CD1c-positive myeloid dendritic cell (primary cell): Measurements from ENCODE around the gene WNK2.
"Not testable (repeated sequence)": the region's sequence is repeated elsewhere in the genome, so short reads cannot be mapped to it uniquely, and the experiment has no call there.

Experiments
- DNase-seq: peaks from one replicate; pipeline ENCODE4 v3.0.0-alpha.2; 2016; ENCODE audit errors: extremely low spot score

The WNK2 gene

DNA sequence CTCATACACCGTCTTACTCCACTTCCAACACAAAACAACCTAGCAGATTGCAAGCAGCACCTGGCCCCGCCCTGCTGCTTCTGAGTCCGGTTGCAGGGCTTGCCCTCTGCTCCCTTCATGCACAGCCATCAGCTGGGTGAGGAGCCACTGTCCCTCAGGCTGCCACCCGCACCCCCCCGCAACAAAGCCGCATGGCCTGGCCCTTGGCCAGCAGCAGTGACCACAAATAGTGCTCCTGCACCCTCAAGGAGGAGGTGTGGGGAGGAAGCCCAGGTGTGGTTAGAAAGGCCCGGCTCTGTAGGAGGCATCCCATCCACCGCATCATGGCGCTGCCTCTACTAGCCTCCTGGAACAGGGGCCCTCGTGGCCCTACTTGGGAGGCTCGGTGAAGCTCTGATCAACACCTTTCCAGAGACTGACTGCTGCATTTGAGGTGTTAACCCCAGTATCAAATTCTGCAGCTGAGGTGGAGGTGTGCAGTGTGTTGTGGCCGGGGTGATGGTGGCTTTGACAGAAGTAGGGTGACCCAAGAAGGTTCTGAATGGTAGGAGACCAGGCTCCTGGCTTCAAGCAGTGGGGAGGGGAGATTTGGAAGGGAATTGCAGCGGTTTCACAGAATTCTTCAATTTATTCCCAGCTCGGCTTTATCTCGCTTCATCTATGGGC lies 52.7 kb downstream of the WNK2 start:
- DNase-seq: no peak

DNA sequence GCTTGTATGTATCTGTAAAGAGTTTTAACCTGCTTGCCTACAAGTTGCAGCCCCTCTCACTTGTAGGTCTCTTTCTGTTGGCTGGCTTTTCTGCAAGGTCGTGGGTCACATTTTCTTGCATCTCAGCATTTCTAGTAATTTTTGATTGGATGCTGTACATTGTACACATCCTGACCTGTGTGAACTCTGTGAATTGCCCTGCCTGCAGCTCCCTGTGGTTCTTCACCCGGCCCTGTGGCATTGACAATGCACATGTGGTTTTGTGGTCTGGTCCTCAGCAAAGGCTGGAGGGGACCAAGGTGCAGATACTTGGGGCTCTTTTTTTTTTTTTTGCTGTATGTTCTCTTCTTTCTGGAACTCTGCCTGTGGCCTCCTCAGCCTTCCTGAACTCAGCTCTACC lies 53.6 kb downstream of the WNK2 start:
- no peak for DNase-seq

DNA sequence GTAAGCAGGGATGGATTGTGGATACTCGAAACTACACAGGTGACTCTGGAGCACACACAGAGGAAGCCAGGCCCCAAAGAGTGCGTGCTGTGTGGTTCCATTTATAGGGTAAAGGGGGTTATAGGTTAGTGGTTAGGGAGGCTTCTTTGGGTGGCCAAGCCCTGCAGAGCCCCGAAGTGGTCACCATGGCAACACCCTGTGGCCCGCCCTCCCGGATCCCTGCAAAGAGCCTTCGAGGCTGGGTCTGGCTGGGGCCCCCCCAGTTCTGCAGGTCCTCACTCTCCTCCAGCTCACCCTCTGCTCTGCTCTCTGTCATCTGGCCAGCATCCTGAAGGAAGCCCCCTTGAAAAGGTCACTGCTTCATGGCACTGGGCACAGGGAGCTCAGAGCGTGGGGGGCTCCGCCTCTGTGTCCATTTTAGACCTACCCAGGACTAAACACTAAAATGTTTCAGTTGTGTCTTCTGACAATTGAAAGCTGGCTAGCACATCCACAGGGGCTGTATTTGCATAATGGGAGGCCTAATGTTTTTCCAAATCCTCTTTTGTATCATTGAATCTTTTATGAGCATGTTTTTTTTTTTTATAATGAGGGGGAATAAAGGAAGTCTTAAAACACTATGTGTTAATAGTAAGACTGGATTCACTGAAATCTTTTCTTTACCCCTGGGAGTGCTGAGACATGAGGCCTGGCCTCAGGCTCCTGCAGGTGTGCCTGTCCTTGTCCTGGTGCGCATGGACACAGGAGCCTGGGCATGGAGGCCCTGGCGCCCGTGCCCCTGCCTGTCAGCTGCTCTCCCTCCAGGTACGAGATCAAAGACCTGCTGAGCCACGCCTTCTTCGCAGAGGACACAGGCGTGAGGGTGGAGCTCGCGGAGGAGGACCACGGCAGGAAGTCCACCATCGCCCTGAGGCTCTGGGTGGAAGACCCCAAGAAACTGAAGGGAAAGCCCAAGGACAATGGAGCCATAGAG lies 55.3 kb downstream of the WNK2 start:
- no peak for DNase-seq

DNA sequence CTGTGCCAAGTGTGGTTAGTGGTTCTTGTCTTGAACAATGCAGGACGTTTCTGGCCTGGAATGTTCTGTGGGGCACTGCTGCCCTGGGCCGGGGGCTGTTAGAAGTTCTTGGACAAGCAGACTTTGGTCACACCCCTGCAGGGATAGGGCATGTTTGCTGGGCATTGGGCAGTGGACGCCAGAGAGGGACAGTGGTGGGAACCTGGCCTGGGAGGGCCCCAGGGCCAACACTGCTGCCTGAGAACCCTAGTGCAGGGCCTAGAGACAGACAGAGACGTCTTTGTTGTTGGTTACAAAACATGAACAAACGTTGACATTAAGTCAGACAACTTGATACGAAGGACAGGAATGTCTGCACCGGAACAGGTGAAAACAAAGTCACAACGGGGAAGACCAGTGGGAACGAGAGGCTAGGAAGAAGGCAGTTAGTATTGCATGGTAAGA lies 57.0 kb downstream of the WNK2 start:
- no peak for DNase-seq

DNA sequence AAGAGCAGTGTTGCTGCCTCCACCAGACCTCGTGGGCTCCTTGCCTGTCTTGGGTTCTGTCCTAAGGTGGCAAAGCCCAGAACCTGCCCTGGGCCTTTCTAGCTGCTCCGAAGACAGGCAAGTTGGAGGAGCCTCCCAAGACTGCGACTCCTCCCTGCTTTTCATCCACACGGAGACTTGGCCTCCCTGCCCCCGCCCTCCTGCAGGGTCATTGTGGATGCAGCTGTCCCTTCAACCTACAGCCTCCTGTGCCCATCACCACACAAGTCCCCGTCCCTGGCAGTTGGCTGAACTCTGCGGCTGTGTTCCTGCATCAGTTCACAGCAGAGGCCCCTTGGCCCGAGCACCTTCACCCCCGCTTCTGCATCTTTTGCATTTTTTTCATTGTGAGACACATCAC lies 59.2 kb downstream of the WNK2 start:
- no peak for DNase-seq

DNA sequence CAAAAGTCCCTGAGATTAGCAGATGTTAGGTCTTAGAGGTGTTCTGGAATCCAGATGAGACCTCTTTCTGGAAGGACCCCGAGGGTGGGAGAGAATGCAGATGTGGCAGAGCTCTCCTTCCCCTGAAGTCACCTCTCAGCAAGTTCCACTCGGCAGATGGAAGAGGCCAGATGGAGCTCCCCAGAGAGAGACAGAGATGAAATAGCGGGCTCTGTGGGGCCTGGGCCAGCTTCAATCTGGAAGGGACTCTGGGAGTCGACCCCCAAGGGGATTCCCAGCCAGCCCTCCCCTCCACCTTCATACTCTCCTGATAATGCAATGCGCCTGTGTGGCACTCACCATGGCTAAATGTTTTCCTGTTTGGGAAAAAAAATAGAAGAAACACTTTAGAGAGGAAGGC lies 60.2 kb downstream of the WNK2 start:
- no peak for DNase-seq

DNA sequence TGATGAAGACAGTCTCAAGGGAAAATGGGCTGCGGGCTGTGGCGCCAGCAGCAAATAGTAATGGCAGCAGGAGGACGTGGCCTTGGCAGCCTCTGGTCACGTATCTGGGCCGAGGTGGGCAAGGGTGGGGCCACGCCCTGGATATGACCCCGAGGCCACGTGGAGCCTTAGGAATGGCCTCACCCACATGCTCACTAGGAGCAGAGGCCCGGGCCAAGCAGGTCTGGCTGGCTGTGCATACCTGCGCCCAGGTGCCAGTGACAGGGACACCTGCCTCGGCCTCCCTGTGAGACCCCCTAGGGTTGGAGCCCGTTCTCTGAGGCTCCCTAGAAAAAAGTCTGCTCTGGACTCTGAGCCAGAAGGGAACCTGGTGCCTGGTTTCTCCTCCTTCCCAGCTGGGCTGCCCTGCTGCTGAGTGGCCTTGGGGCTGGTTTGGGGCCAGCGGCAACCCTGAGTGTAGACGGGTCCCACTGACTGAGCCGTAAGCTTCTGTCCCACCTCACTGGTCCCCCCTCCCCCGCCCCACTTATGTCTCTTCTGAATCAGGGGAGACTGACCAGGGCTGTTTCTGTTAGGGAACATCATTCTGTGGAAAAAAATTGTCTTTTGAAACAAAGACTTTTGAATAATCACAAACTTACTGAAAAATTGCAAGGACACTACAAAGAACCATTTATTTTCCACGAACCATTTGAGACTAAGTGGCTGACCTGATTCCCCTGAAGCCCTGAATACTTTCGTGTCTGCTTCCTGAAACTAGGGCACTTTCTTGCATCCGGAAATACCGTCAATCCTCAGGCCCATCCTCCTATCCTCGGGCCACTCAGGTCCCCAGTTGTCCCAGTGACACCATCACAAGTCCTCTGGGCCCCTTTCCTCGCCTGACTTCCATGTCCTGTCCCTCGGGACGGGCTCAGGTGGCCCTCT lies 60.8 kb downstream of the WNK2 start:
- DNase-seq: no peak

DNA sequence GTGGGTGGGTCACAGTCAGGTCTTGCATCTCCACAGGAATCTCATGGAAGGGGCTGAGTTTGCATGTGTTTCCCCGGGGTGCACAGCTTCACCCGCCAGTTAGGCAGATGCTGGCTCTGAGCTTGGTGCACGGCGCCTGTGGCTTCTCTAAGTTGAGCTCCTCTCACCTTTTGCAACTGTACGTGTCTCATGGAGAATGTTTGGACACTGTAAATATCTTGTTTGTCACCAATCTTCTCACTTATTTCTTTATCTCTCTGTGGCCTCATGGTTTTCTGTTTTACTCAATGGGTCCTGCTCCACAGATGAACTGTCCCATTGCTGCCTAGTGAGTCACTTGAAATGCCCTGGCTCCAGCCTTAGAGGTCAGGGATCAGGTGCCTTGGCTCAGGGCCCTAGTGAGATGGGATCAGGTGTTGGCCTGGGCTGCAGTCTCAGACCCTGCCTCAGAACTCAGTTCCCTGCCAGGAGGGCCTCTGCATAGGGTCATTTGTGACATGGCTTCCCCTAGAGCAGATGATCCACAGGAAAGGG lies 61.6 kb downstream of the WNK2 start:
- no peak for DNase-seq

DNA sequence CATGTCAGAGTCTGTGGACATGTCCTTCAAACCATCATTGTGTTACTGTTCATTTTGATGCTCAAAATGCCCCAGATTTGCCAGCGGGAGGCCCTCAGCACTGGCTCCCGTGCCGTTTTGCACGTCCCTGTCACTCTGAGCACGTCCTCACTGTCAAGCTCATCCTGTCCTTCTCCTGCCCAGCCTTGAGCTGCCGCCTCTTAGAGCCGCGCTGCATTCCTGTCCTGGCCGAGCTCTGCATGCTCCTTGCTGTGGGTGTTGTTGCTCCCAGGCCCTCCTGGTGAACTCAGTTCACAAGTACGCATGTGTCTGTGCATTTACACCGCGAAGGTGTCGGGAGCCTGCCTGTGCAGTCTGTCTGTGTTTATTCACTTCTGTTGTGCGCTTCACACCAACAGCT lies 62.2 kb downstream of the WNK2 start:
- no peak for DNase-seq

DNA sequence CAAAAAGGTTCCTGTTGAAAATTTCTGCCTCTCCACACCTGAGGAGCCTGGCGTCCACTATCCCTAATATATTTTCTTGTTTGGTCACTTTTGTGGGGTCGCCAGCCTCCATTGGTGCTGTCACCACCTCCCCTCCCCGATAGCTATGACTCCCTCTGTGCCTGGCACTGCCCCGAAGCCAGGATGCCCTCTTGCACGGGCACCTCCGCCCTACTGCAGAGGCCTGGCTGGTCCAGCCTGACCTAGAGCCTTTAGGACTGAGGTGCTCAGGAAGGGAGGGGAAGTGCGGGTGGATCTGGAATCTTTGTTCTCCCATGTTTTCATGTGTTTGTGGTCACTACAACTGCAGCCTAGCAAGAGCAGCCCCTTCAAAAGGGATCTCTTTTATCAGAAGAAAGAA lies 62.6 kb downstream of the WNK2 start:
- DNase-seq: no peak

DNA sequence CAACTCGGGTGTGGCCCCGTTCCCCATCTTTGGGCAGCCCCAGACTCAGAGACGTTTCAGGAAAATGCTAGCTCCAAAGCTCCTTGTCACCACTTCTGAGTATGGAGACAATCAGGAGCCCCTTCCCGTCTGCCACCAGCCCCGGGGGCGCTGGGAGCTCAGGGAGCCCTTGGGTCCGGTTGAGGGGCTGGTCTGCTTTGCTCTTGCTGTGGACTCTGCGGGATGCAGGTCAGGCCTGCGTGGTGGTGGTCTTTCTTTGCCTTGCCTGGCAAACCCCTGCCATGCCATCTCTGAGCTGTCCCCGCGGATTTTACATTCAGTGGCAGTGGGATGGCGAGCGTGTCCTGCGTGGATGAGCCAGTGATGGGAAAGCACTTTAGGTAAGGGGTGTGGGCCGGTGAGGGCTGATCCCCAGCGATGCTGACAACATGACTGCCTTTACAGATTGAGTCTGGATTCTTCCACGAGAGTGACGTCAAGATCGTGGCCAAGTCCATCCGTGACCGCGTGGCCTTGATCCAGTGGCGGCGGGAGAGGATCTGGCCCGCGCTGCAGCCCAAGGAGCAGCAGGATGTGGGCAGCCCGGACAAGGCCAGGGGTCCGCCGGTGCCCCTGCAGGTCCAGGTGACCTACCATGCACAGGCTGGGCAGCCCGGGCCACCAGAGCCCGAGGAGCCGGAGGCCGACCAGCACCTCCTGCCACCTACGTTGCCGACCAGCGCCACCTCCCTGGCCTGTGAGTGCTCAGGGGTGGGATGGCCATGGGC lies 63.3 kb downstream of the WNK2 start:
- DNase-seq: no peak

DNA sequence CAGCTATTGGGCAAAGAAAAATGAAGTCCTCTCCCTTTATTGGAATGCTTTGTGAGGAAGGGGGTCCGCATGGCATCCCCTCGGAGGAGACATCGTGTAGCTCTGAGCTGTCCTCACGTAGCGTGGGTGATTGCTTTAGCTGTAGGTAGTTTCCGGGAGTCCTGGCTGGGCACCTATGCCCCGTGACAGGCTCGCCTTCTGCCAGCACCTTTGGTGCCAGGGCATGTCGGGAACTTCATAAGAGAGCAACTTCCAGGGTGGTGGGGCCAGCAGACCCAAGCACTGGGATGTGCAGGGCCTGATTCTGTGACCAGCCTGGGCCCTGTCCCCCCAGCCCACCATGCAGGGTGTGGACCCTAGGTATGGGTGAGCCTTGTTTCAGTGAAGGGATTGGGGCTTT lies 64.0 kb downstream of the WNK2 start:
- no peak for DNase-seq

DNA sequence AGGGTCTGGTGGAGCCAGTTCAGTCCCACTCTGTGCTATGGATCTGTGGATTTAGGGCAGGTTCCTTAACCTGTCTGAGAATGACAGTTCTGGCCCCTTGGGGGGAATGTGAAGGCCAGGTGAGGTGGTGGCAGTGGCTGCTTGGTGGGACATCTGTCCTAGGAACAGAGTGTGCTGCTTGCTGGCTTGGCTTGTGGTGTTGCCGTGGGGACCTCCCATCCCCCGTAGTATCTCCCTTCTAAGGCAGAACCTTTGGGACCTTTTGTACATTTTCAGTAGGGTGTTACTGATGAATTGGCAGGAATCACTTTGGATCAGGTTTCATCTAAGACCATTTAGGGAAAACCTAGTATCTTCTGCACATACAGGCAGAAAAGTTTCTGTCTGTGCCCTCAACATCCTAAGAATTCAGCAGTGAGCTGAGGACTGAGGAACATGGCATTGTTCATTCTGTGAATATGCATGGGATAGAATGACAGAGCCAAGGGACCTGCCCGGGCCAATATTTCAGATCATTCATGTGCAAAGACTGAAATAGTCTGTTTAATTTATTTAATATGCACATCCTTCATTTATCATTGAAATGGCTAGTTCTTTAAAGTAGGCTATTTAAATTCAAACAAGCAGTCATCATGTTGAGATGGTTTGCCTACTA lies 64.6 kb downstream of the WNK2 start:
- DNase-seq: no peak

DNA sequence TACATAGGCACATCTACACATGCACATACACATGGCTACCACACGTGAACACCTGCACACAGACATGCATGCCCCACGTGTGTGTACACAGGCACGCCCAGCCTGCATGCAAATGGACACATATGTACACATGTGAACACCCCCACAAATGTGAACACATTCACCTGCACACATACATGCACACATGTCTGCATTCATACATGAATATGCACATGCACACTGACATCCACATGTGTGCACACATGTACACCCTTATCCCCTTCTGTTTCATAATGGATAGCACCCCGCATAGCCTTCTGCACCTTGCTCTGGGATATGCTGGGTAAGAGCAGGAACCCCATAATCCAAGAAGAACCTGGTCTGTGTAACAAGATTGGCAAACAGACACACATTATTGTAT lies 66.2 kb downstream of the WNK2 start:
- DNase-seq: no peak

DNA sequence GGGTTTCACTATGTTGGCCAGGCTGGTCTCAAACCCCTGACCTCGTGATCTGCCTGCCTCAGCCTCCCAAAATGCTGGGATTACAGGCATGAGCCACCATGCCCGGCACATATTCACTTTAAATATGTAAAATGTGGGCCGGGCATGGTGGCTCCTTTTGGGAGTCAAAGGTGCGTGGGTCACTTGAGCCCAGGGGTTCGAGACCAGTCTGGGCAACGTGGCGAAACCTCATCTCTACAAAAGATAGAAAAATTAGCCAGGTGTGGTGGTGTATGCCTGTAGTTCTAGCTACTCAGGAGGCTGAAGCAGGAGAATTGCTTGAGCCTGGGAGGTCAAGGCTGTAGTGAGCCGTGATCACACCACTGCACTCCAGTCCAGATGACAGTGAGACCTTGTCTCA lies 67.4 kb downstream of the WNK2 start:
- not testable (repeated sequence) for DNase-seq

DNA sequence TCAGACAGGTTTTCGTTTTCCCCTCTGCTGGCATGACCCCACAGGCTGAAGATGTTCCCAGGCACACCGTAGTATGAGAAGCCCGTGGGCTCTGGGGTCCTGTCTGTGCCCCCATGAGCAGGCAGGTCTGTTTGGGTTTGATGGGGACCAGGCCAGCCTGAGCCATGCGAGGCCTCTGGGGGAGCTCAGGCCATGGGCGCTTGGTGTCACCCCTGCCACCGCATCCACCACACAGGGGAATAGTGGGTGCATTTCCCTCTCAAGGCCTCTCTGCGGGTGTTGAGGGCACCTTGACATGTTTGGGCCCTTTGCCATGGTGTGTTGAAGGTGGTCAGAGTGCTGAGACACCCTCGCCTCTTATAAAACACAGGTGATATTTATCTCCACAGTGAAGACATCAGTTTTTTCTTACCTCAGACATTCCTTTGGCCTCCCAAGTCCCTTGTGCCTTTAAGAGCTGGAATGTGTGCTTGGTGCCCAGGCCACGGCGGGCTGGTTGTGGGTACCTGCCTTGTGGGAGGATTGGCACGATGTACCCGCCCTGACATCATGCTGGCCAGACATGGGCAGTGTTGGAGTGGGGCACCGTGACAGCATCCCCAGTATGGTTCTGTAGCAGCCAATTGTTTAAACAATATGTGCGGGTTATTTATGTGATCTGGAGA lies 68.3 kb downstream of the WNK2 start:
- no peak for DNase-seq

DNA sequence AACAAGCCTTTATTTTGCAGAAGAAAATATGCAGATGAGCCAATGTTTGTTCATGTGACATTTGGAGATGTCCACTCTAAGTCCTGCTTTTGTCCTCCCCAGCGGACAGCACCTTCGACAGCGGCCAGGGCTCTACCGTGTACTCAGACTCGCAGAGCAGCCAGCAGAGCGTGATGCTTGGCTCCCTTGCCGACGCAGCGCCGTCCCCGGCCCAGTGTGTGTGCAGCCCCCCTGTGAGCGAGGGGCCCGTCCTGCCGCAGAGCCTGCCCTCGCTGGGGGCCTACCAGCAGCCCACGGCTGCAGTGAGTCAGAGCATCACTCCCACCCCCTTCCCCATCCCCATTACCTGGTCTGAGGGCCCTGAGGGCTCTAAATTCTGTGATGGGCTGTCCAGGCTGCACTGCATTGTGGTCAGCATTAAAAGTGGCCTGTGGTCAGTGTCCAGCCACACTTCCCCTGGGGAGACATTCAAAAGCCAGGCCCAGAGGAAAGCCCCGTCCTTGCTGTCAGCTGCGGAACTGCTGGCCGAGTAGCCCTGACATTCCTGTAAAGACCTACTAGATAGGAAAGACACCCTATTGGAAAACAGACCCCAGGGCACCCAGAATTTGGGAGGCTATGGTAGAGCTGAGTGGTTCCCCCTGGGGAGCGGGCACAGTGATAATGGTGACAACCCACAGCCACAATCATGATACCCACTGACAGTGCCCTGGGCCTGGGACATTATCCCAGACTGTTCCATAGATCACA lies 69.0 kb downstream of the WNK2 start:
- no peak for DNase-seq

DNA sequence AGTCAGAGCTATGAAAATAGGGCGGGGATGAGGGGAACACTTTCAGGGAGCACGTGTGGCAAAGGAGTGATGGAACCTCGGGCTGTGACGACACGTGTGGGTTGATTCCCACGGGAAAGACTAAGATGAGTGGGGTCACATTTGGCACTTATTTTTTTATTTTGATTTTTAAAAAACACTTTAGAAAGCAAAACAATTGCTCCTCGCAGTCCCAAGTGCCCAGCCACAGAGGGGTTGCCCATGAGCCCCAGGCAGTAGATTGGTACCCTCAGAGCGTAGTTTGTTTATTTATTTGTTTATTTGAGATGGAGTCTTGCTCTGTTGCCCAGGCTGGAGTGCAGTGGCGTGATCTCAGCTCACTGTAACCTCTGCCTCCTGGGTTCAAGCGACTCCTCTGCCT lies 69.7 kb downstream of the WNK2 start:
- DNase-seq: no peak

DNA sequence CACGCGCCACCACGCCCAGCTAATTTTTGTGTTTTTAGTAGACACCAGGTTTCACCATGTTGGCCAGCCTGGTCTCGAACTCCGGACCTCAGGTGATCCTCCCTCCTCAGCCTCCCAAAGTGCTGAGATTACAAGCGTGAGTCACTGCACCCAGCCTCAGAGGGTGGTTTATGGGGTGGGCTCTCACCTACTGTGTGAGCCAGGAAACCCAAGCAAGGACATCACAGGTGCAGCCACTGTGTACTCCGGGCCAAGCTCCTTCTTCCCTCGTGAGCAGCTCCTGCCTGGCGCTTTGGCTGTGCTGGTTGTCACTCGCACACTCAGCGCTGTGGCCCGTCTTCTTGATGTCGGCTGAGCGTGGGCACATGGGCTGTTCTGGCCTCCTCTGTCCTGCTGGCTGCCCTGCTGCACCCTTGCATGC lies 70.1 kb downstream of the WNK2 start:
- DNase-seq: no peak
